Transverse colon (tissue), 4 donors: Measurements from ENCODE around the gene TET3. TPM values are rescaled to one million over a fixed set of nuclear protein-coding genes. Genes with fewer than 3 reads are reported as not detected.
A peak's percentile ranks its signal among the peaks of the same experiment; 100 is the strongest.

ENCODE experiments used
- DNase-seq: peaks from one replicate; pipeline ENCODE4 v3.0.0-alpha.2; 2019
- H3K27ac ChIP-seq, 4 donors: fragments of 200-600 bp; sonication (generic); 2 replicates each; pipeline ENCODE4 v1.5.1; 2016 to 2018; ENCODE audit warnings: inconsistent platforms in 4 of 4
- H3K27me3 ChIP-seq: fragments of 200-600 bp; sonication (generic); 2 replicates; pipeline ENCODE4 v1.5.1; 2017; ENCODE audit warnings: inconsistent platforms
- H3K36me3 ChIP-seq, 4 donors: fragments of 200-600 bp; sonication (generic); 2 replicates each; pipeline ENCODE4 v1.5.1; 2017 to 2019; ENCODE audit warnings: inconsistent platforms in 4 of 4
- H3K4me1 ChIP-seq, 4 donors: fragments of 200-600 bp; sonication (generic); 2 replicates each; pipeline ENCODE4 v1.5.1; 2017 to 2020; ENCODE audit warnings: inconsistent platforms in 4 of 4
- H3K4me3 ChIP-seq, 4 donors: fragments of 200-600 bp; sonication (generic); 1 replicate in 1 of 4; 2 replicates in 3 of 4; pipeline versions ENCODE4 v1.5.1 to v1.6.1; 2017 to 2019; ENCODE audit warnings: inconsistent platforms in 4 of 4
- H3K9me3 ChIP-seq, 2 donors: fragments of 200-600 bp; sonication (generic); 2 replicates each; pipeline ENCODE4 v1.5.1; 2017 to 2019; ENCODE audit warnings: inconsistent platforms in 2 of 2
- CTCF ChIP-seq, 5 experiments: fragments of 200-600 bp in 3 of 5; fragments of 450-650 bp in 2 of 5; sonication (generic) in 3 of 5; IDR thresholded peaks; 1 replicate in 2 of 5; 2 replicates in 3 of 5; pipeline ENCODE4 v1.5.1; 2016 to 2017; ENCODE audit warnings: antibody characterized with exemption in 5 of 5, inconsistent platforms in 3 of 5, mild to moderate bottlenecking in 2 of 5, moderate library complexity in 1 of 5
- EP300 ChIP-seq: sonication (generic); formaldehyde crosslinking; IDR thresholded peaks from one replicate; pipeline ENCODE4 v1.6.1; 2017; ENCODE audit warnings: antibody characterized with exemption, low read depth
- POLR2A ChIP-seq: fragments of 450-650 bp; IDR thresholded peaks from one replicate; pipeline ENCODE4 v1.6.1; 2016; ENCODE audit warnings: antibody characterized with exemption, mild to moderate bottlenecking, moderate library complexity
- POLR2AphosphoS5 ChIP-seq, 3 donors: sonication (generic); formaldehyde crosslinking; IDR thresholded peaks; one replicate each; pipeline ENCODE4 v1.6.1; 2016; ENCODE audit warnings: antibody characterized with exemption in 3 of 3
- WGBS, 2 donors: methylation state at CpG; one replicate each; pipeline ENCODE4 v1.1.5; 2018; ENCODE audit warnings: low coverage in 1 of 2; 5-methylcytosine and 5-hydroxymethylcytosine counted together
- in situ Hi-C, 4 donors: fragments of 200-750 bp; cut with MboI; loops; one replicate each; pipeline versions ENCODE4 v1.15.0 to v1.15.1; 2017; ENCODE audit warnings: low sequenced_read_pairs in 3 of 4, low pct_ligation_motif_present in 1 of 4, low pct_unique_long_range_greater_than_20kb in 1 of 4
- intact Hi-C: fragments of 100-400 bp; cut with DNase I; formaldehyde crosslinking; loops from one replicate; pipeline ENCODE4 v1.15.1; 2023; ENCODE audit warnings: low total_unique reads
- total RNA-seq, 4 donors: library from RNA; depleted of rRNA; stranded (reverse); fragments of >200 nt; gene quantifications; one replicate each; pipeline ENCODE4 v1.1.0, GENCODE V29; 2016

The TET3 gene
- total RNA-seq = 10 to 100 TPM; 20.2 to 26.9 (median 22.5) TPM

- intact Hi-C loops (loop anchor here (10.0 kb wide), 2 partner anchors 60 to 160 kb away; partner anchors contain the start of genes DGUOK and STAMBP), in situ Hi-C loops (loop anchor here in 1 of 4 donors (25.0 kb wide), 1 partner anchor 147 kb away; the partner anchor contains the start of gene STAMBP)
- Histone ChIP-seq H3K9me3 (no peaks in the 10 kb centered on the region), H3K27ac (peak within 1 kb of the TSS; percentile 89 to 96 (median 92)), H3K36me3 (no peaks in the 10 kb centered on the region), H3K4me1 (peaks cover 27 to 86% (median 77%) of the 10 kb centered on the region in 4 donors), H3K27me3 (no peaks in the 10 kb centered on the region), H3K4me3 (peak within 1 kb of the TSS; percentile 34 to 73 (median 65))
- TF ChIP-seq CTCF (IDR thresholded peaks at IDR 0.05) (no peak), EP300 (no peak), POLR2AphosphoS5 (IDR thresholded peaks at IDR 0.05) (no peak), POLR2A (no peak)
- peak; percentile 68 for DNase-seq
- WGBS, 2 donors = 6% methylated on average over 21 of the region's 85 CpGs; no CpG with 5 or more reads in 1 of the 2 donors
These were observed at the start of gene TET3 for GRCh38 chr2:73984203-73984921. Gene TET3, plus strand, starts transcription at chr2:73984910. Its CDS starts 1,494 bp downstream, at chr2:73986404.

GRCh38 chr2:73935641-73936040 is 49.1 kb upstream of the TET3 start:
- no peaks in the 10 kb centered on the region for H3K9me3 ChIP-seq
- intact Hi-C loops = no loop called here
- no peak for DNase-seq
- in situ Hi-C loops = no loop called here
- no peaks in the 10 kb centered on the region for H3K27me3 ChIP-seq
- H3K4me1 ChIP-seq = peaks cover 0 to 19% (median 6%) of the 10 kb centered on the region in 4 donors
- no peak overlapping the region for H3K4me3 ChIP-seq
- H3K36me3 ChIP-seq = no peaks in the 10 kb centered on the region
- TF ChIP-seq POLR2AphosphoS5 (IDR thresholded peaks at IDR 0.05) (no peak), EP300 (no peak), CTCF (IDR thresholded peaks at IDR 0.05) (no peak), POLR2A (no peak)
- no peak overlapping the region for H3K27ac ChIP-seq

- Histone ChIP-seq H3K27ac (no peak overlapping the region), H3K4me1 (peaks cover 0 to 14% (median 1%) of the 10 kb centered on the region in 4 donors), H3K27me3 (no peaks in the 10 kb centered on the region), H3K36me3 (no peaks in the 10 kb centered on the region), H3K4me3 (no peak overlapping the region), H3K9me3 (no peaks in the 10 kb centered on the region)
- TF ChIP-seq POLR2AphosphoS5 (IDR thresholded peaks at IDR 0.05) (no peak), POLR2A (no peak), CTCF (IDR thresholded peaks at IDR 0.05) (no peak), EP300 (no peak)
- intact Hi-C loops = no loop called here
- in situ Hi-C loops = no loop called here
- 83 to 95% methylated on average over 4 of the region's 4 CpGs for WGBS, 2 donors
- DNase-seq = no peak
These were observed 47.4 kb upstream of the TET3 start for GRCh38 chr2:73937103-73937885.

- no peaks in the 10 kb centered on the region for H3K36me3 ChIP-seq
- no peak for DNase-seq
- no peaks in the 10 kb centered on the region for H3K27me3 ChIP-seq
- H3K27ac ChIP-seq = no peak overlapping the region
- H3K9me3 ChIP-seq = no peaks in the 10 kb centered on the region
- intact Hi-C loops (no loop called here), in situ Hi-C loops (no loop called here)
- peaks cover 0 to 14% (median 0%) of the 10 kb centered on the region in 4 donors for H3K4me1 ChIP-seq
- no peak overlapping the region for H3K4me3 ChIP-seq
- TF ChIP-seq POLR2A = no peak
- TF ChIP-seq EP300 = no peak
- TF ChIP-seq CTCF (IDR thresholded peaks at IDR 0.05) = no peak
- no peak for TF ChIP-seq POLR2AphosphoS5 (IDR thresholded peaks at IDR 0.05)
These were observed 46.8 kb upstream of the TET3 start for GRCh38 chr2:73937899-73938298.
